ENCODE data around the gene CYB561A3. TPM values are rescaled to one million over a fixed set of nuclear protein-coding genes. Genes with fewer than 3 reads are reported as not detected.

CYB561A3 gene
- total and polyA plus RNA-seq, 2 donors (not counting 1 experiment from before 2014, with no cell fraction given), result 248 to 756 TPM

DNA sequence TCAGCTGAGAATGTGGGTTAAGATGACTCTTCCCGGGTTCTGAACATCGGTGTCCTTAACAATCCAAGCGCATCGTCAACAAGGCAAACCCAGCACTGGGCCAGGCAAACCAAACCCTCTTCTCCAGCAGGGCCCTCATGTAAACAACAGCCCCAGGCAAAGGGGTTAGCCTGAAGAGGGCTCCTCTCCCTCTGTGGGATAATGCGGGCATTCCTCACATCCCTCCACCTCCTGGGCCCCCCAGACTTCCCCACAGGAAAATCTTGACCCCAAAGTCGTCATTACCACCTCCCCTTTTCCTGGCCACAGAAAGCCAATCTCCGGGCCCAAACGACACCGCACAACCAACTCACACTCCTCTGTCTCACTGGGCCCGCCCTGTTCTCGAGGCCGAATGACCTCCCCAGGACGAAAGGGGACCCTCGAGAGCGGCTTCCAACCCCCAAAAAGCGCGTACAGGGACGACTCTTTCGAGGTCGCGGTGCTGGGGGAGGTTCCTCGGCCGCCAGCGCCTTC, 29.3 kb downstream of the CYB561A3 start:
- DNase-seq (no peak), ATAC-seq (ENCODE audit: low read depth) (no peak)
- WGBS (ENCODE audit: insufficient coverage), result under 1% methylated on average over 21 of the region's 24 CpGs
- CTCF ChIA-PET, result interaction anchor here (1.4 to 11.2 kb wide), 4 partner anchors 30 to 61 kb away, joined by 4 to 649 read pairs (median 20); partner anchors contain the start of genes CYB561A3 and TMEM138
- peaks cover 10 to 22% of the 10 kb centered on the region in 2 experiments for H3K36me3 ChIP-seq (replicated peaks in 1 of 2; ENCODE audit: control extremely low read depth in 1 of 2, control insufficient read depth in 1 of 2, extremely low read depth in 1 of 2, insufficient read depth in 2 of 2, low read length in 1 of 2)
- peak overlapping the region; percentile 82 for H3K9ac ChIP-seq (ENCODE audit: low read length)
- no peaks in the 10 kb centered on the region for H3K27me3 ChIP-seq (replicated peaks in 1 of 4; ENCODE audit: control extremely low read depth in 1 of 4, control insufficient read depth in 3 of 4, insufficient read depth in 4 of 4, low read length in 3 of 4)
- H3K4me3 ChIP-seq (ENCODE audit: control extremely low read depth in 1 of 5, extremely low read depth in 1 of 5, insufficient read depth in 1 of 5, low read depth in 2 of 5, low read length in 4 of 5), result peak overlapping the region; percentile 55 to 97 (median 84)
- H3K4me3 Mint-ChIP-seq, result peak overlapping the region; percentile 98
- no peaks in the 10 kb centered on the region for H3K9me3 Mint-ChIP-seq (ENCODE audit: insufficient read depth)
- peaks cover 30 to 35% of the 10 kb centered on the region in 2 donors for H3K4me1 ChIP-seq (ENCODE audit: control insufficient read depth in 2 of 2, insufficient read depth in 2 of 2, low read length in 2 of 2)
- H3K79me2 ChIP-seq (ENCODE audit: control insufficient read depth, insufficient read depth, low read length), result peaks cover 63% of the 10 kb centered on the region
- POLR2A ChIA-PET, result interaction anchor here (0.6 to 1.3 kb wide), 3 partner anchors 28 to 42 kb away, joined by 3 to 6 read pairs (median 4); partner anchors contain the start of genes CYB561A3 and TMEM138
- peaks cover 35% of the 10 kb centered on the region for H4K20me1 ChIP-seq (ENCODE audit: control insufficient read depth, insufficient read depth, low read length, poor library complexity, severe bottlenecking)
- peak overlapping the region; percentile 46 to 88 for H3K27ac ChIP-seq (ENCODE audit: low read length in 2 of 2)
- peak overlapping the region; percentile 80 for H3K27ac Mint-ChIP-seq
- no peaks in the 10 kb centered on the region for H3K27me3 Mint-ChIP-seq
- TF ChIP-seq EZH2 (IDR thresholded peaks at IDR 0.05; ENCODE audit: borderline replicate concordance, insufficient read depth, low read depth, low read length, poor library complexity, severe bottlenecking), result no peak
- TF ChIP-seq, protein P1, sequence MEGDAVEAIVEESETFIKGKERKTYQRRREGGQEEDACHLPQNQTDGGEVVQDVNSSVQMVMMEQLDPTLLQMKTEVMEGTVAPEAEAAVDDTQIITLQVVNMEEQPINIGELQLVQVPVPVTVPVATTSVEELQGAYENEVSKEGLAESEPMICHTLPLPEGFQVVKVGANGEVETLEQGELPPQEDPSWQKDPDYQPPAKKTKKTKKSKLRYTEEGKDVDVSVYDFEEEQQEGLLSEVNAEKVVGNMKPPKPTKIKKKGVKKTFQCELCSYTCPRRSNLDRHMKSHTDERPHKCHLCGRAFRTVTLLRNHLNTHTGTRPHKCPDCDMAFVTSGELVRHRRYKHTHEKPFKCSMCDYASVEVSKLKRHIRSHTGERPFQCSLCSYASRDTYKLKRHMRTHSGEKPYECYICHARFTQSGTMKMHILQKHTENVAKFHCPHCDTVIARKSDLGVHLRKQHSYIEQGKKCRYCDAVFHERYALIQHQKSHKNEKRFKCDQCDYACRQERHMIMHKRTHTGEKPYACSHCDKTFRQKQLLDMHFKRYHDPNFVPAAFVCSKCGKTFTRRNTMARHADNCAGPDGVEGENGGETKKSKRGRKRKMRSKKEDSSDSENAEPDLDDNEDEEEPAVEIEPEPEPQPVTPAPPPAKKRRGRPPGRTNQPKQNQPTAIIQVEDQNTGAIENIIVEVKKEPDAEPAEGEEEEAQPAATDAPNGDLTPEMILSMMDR (IDR thresholded peaks at IDR 0.05), result no peak
- H3K4me1 Mint-ChIP-seq, result peaks cover 65% of the 10 kb centered on the region
- H3K4me2 ChIP-seq (replicated peaks; ENCODE audit: low read depth, low read length, poor library complexity, severe bottlenecking), result peak overlapping the region; percentile 88
- intact Hi-C loops (cut with micrococcal nuclease), result loop anchor here (5.0 kb wide), 2 partner anchors 170 to 490 kb away; partner anchors contain the start of genes CCDC86 and VPS37C
- H3K9me3 ChIP-seq (ENCODE audit: control extremely low read depth in 1 of 3, control insufficient read depth in 2 of 3, insufficient read depth in 1 of 3, low read length in 2 of 3), result no peaks in the 10 kb centered on the region
- H2AFZ ChIP-seq (ENCODE audit: insufficient read depth, low read depth, low read length, poor library complexity, severe bottlenecking), result peak overlapping the region; percentile 86

DNA sequence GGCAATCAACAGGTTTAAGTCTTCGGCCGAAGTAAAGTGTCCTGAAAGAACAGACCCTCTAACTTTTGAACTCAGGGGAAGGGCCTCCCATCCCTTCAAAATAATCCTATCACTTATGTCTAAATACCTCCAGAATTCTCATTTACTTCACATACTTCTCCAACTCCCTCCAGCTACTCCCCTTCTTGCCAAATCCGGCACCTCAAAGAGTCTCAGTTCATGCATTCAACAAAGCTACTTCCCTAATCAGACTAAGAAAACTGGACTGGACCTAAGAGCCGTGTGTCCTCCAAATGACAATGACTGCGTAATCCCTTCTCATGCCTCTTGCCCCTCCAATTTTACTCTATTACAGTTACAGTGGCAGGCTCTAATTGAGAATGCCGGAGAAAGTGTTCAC, 30.0 kb downstream of the CYB561A3 start:
- DNase-seq (no peak), ATAC-seq (ENCODE audit: low read depth) (no peak)
- Histone ChIP-seq H3K36me3 (replicated peaks in 1 of 2; ENCODE audit: control extremely low read depth in 1 of 2, control insufficient read depth in 1 of 2, extremely low read depth in 1 of 2, insufficient read depth in 2 of 2, low read length in 1 of 2) (peaks cover 13 to 28% of the 10 kb centered on the region in 2 experiments), H4K20me1 (ENCODE audit: control insufficient read depth, insufficient read depth, low read length, poor library complexity, severe bottlenecking) (peaks cover 42% of the 10 kb centered on the region), H3K4me3 (ENCODE audit: control extremely low read depth in 1 of 5, extremely low read depth in 1 of 5, insufficient read depth in 1 of 5, low read depth in 2 of 5, low read length in 4 of 5) (peak overlapping the region in 3 of 5 experiments; percentile 0 to 86 (median 84)), H3K4me2 (replicated peaks; ENCODE audit: low read depth, low read length, poor library complexity, severe bottlenecking) (peak overlapping the region; percentile 88), H3K9me3 (ENCODE audit: control extremely low read depth in 1 of 3, control insufficient read depth in 2 of 3, insufficient read depth in 1 of 3, low read length in 2 of 3) (no peaks in the 10 kb centered on the region), H2AFZ (ENCODE audit: insufficient read depth, low read depth, low read length, poor library complexity, severe bottlenecking) (no peak overlapping the region), H3K79me2 (ENCODE audit: control insufficient read depth, insufficient read depth, low read length) (peaks cover 66% of the 10 kb centered on the region), H3K27me3 (replicated peaks in 1 of 4; ENCODE audit: control extremely low read depth in 1 of 4, control insufficient read depth in 3 of 4, insufficient read depth in 4 of 4, low read length in 3 of 4) (no peaks in the 10 kb centered on the region), H3K9ac (ENCODE audit: low read length) (peak overlapping the region; percentile 82), H3K27ac (ENCODE audit: low read length in 2 of 2) (peak overlapping the region in 1 of 2 donors; percentile 88), H3K4me1 (ENCODE audit: control insufficient read depth in 2 of 2, insufficient read depth in 2 of 2, low read length in 2 of 2) (peaks cover 30 to 34% of the 10 kb centered on the region in 2 donors)
- POLR2A ChIA-PET, result interaction anchor here (0.6 to 1.3 kb wide), 4 partner anchors 29 to 54 kb away, joined by 3 to 6 read pairs (median 4); partner anchors contain the start of genes CYB561A3 and TMEM138
- H3K27ac Mint-ChIP-seq, result peak overlapping the region; percentile 80
- H3K9me3 Mint-ChIP-seq (ENCODE audit: insufficient read depth), result no peaks in the 10 kb centered on the region
- CTCF ChIA-PET, result interaction anchor here (1.0 to 3.3 kb wide), 4 partner anchors 31 to 103 kb away, joined by 3 to 34 read pairs (median 4); partner anchors contain the start of genes CYB561A3 and TMEM138
- peaks cover 59% of the 10 kb centered on the region for H3K4me1 Mint-ChIP-seq
- peak overlapping the region; percentile 98 for H3K4me3 Mint-ChIP-seq
- WGBS (ENCODE audit: insufficient coverage), result 79% methylated on average over 6 of the region's 6 CpGs
- TF ChIP-seq EZH2 (IDR thresholded peaks at IDR 0.05; ENCODE audit: borderline replicate concordance, insufficient read depth, low read depth, low read length, poor library complexity, severe bottlenecking), result no peak
- TF ChIP-seq, protein P1 (IDR thresholded peaks at IDR 0.05), result no peak
- intact Hi-C loops (cut with micrococcal nuclease), result loop anchor here (5.0 kb wide), 2 partner anchors 169 to 489 kb away; partner anchors contain the start of genes CCDC86 and VPS37C
- H3K27me3 Mint-ChIP-seq, result no peaks in the 10 kb centered on the region

All from B cell (primary cell).